ENCODE results near the gene SEC63. TPM values are rescaled to one million over a fixed set of nuclear protein-coding genes. Genes with fewer than 3 reads are reported as not detected.

SEC63 gene
- total RNA-seq, 1 donor from 2014 or later: 154 TPM

GRCh38 chr6:107819964-107820337 is 138.1 kb downstream of the SEC63 start:
- Mint-ChIP-seq H3K27me3 (ENCODE audit: low read depth) (peaks cover 45% of the 10 kb centered on the region), H3K4me3 (peak overlapping the region; percentile 38), H3K4me1 (peaks cover 28% of the 10 kb centered on the region), H3K27ac (no peak overlapping the region), H3K9me3 (no peaks in the 10 kb centered on the region), H3K36me3 (no peaks in the 10 kb centered on the region)
- no peak for DNase-seq (ENCODE audit: low spot score in 2 of 2, unreplicated experiment in 2 of 2)
- no peak for TF ChIP-seq CTCF (IDR thresholded peaks at IDR 0.05; ENCODE audit: unreplicated experiment)

GRCh38 chr6:107819217-107819616 is 138.8 kb downstream of the SEC63 start:
- TF ChIP-seq CTCF (IDR thresholded peaks at IDR 0.05; ENCODE audit: unreplicated experiment): no peak
- Mint-ChIP-seq H3K36me3 (no peaks in the 10 kb centered on the region), H3K4me3 (no peak overlapping the region), H3K4me1 (peaks cover 28% of the 10 kb centered on the region), H3K9me3 (no peaks in the 10 kb centered on the region), H3K27me3 (ENCODE audit: low read depth) (peaks cover 45% of the 10 kb centered on the region), H3K27ac (no peak overlapping the region)
- no peak for DNase-seq (ENCODE audit: low spot score in 2 of 2, unreplicated experiment in 2 of 2)

GRCh38 chr6:107818272-107818671 is 139.7 kb downstream of the SEC63 start:
- Mint-ChIP-seq H3K4me1 (peaks cover 24% of the 10 kb centered on the region), H3K4me3 (no peak overlapping the region), H3K27ac (no peak overlapping the region), H3K9me3 (no peaks in the 10 kb centered on the region), H3K27me3 (ENCODE audit: low read depth) (peaks cover 40% of the 10 kb centered on the region), H3K36me3 (no peaks in the 10 kb centered on the region)
- no peak for DNase-seq (ENCODE audit: low spot score in 2 of 2, unreplicated experiment in 2 of 2)
- no peak for TF ChIP-seq CTCF (IDR thresholded peaks at IDR 0.05; ENCODE audit: unreplicated experiment)

GRCh38 chr6:107817784-107818183 is 140.2 kb downstream of the SEC63 start:
- Mint-ChIP-seq H3K4me3 (no peak overlapping the region), H3K9me3 (no peaks in the 10 kb centered on the region), H3K4me1 (peaks cover 24% of the 10 kb centered on the region), H3K27ac (no peak overlapping the region), H3K36me3 (no peaks in the 10 kb centered on the region), H3K27me3 (ENCODE audit: low read depth) (peaks cover 35% of the 10 kb centered on the region)
- TF ChIP-seq CTCF (IDR thresholded peaks at IDR 0.05; ENCODE audit: unreplicated experiment): no peak
- DNase-seq (ENCODE audit: low spot score in 2 of 2, unreplicated experiment in 2 of 2): no peak

Other genes starting within 250 kb of the SEC63 start
- not detected in 3 replicates for gene SCML4, start 133.9 kb downstream of the SEC63 start, total RNA-seq
- 11.9 to 16.8 TPM (median 14.4 TPM) in 3 replicates for gene OSTM1, start 116.5 kb upstream of the SEC63 start, total RNA-seq
- gene NR2E1, start 207.8 kb upstream of the SEC63 start, total RNA-seq: not detected in 3 replicates

Measured in mesothelial cell of epicardium (in vitro differentiated cells).